ENCODE data around the gene HDDC3. TPM values are rescaled to one million over a fixed set of nuclear protein-coding genes. Genes with fewer than 3 reads are reported as not detected.

The HDDC3 gene
- total and polyA plus RNA-seq, 9 of the 15 experiments (the other 6 are each of a cell fraction or from before 2014, with no cell fraction given), result 14.9 to 55.8 (median 36.9) TPM

GRCh38 chr15:90902840-90903732 is 29.3 kb downstream of the HDDC3 start, which contains the start of gene MAN2A2 (continued):
- TF ChIP-seq ZNF407 (IDR thresholded peaks at IDR 0.05; ENCODE audit: low read depth) (no peak), ADNP (tag; IDR thresholded peaks at IDR 0.05) (no peak), SRF (CRISPR knock-in tag; IDR thresholded peaks at IDR 0.05) (peak in 1 of 2 experiments; percentile 23; a peak in 1 of 4 replicates), HDAC3 (IDR thresholded peaks at IDR 0.05; ENCODE audit: borderline replicate concordance, partially characterized antibody) (no peak), SNRNP70 (optimal IDR thresholded peaks at IDR 0.05; ENCODE audit: low read depth, low read length) (no peak), ZNF140 (CRISPR knock-in tag; IDR thresholded peaks at IDR 0.05) (no peak), MYBL2 (IDR thresholded peaks at IDR 0.05; ENCODE audit: low read depth) (no peak), MYBL2 (CRISPR knock-in tag; IDR thresholded peaks at IDR 0.05; ENCODE audit: borderline replicate concordance) (no peak), SMARCE1 (IDR thresholded peaks at IDR 0.05) (peak; percentile 41), ZNF75A (CRISPR knock-in tag; IDR thresholded peaks at IDR 0.05) (no peak), HDAC2 (IDR thresholded peaks at IDR 0.05) (peak; percentile 37; the same call in 1 of the 2 replicates), ZNF609 (CRISPR knock-in tag; IDR thresholded peaks at IDR 0.05; ENCODE audit: borderline replicate concordance) (no peak), ZFPM2 (CRISPR knock-in tag; IDR thresholded peaks at IDR 0.05) (no peak)
